ENCODE measurements around the gene CASP12.
"Not testable (repeated sequence)": the region's sequence is repeated elsewhere in the genome, so short reads cannot be mapped to it uniquely, and the experiment has no call there.

CASP12 gene

GRCh38 chr11:104897891-104898684, at the start of gene CASP12:
TSS of gene CASP12 (minus strand) at chr11:104898460.
- DNase-seq = no peak

- DNase-seq = peak; percentile 44 to 55
Observed at GRCh38 chr11:104946907-104947306, 48.6 kb upstream of the CASP12 start.

- no peak for DNase-seq
Observed at GRCh38 chr11:104944076-104944475, 45.8 kb upstream of the CASP12 start.

- DNase-seq = no peak
Observed at GRCh38 chr11:104943561-104943960, 45.3 kb upstream of the CASP12 start.

- DNase-seq = no peak
Observed at GRCh38 chr11:104934594-104934993, 36.3 kb upstream of the CASP12 start.

GRCh38 chr11:104934073-104934472, 35.8 kb upstream of the CASP12 start:
- not testable (repeated sequence) for DNase-seq

- DNase-seq = no peak
Observed at GRCh38 chr11:104928811-104929210, 30.6 kb upstream of the CASP12 start.

GRCh38 chr11:104926771-104927611, 28.7 kb upstream of the CASP12 start:
- no peak for DNase-seq

GRCh38 chr11:104925850-104926249, 27.6 kb upstream of the CASP12 start:
- no peak for DNase-seq

GRCh38 chr11:104918113-104918824, 20.0 kb upstream of the CASP12 start:
- DNase-seq = no peak

GRCh38 chr11:104917271-104918112, 19.2 kb upstream of the CASP12 start:
- no peak for DNase-seq

- no peak for DNase-seq
Observed at GRCh38 chr11:104916442-104916841, 18.2 kb upstream of the CASP12 start.

- no peak for DNase-seq
Observed at GRCh38 chr11:104912102-104912501, 13.8 kb upstream of the CASP12 start.

GRCh38 chr11:104908186-104908531, 9.9 kb upstream of the CASP12 start:
- DNase-seq = no peak

- no peak for DNase-seq
Observed at GRCh38 chr11:104907521-104908185, 9.4 kb upstream of the CASP12 start.

GRCh38 chr11:104905271-104905670, 7.0 kb upstream of the CASP12 start:
- DNase-seq = no peak

GRCh38 chr11:104899226-104899625, 966 bp upstream of the CASP12 start:
- no peak for DNase-seq

GRCh38 chr11:104898685-104899013, 389 bp upstream of the CASP12 start:
- DNase-seq = no peak

GRCh38 chr11:104895634-104896033, 2.6 kb downstream of the CASP12 start:
- DNase-seq = no peak

- no peak for DNase-seq
Observed at GRCh38 chr11:104893876-104894275, 4.4 kb downstream of the CASP12 start.

GRCh38 chr11:104892723-104893511, 5.3 kb downstream of the CASP12 start:
- no peak for DNase-seq

Measured in AML-193 (cell line).